SU-DHL-6 (cell line): ENCODE results near the gene CAD.

ENCODE experiments used
- H2AFZ ChIP-seq: fragments of 200-600 bp; sonication (generic); 2 replicates; pipeline ENCODE4 v1.6.1; 2014; ENCODE audit warnings: low read depth, mild to moderate bottlenecking, moderate library complexity, mixed read lengths, antibody characterized with exemption, low read length; ENCODE audit not compliant: severe bottlenecking
- H3F3A ChIP-seq: fragments of 200-600 bp; shearing (Covaris generic); 2 replicates; pipeline ENCODE4 v1.6.0; 2016; ENCODE audit warnings: antibody characterized with exemption, mild to moderate bottlenecking; ENCODE audit not compliant: insufficient read depth
- H3K27ac ChIP-seq: fragments of 200-600 bp; sonication (generic); 2 replicates; pipeline ENCODE4 v1.5.1; 2016; ENCODE audit warnings: low read depth, mild to moderate bottlenecking, low read length, moderate library complexity, mixed read lengths
- H3K27me3 ChIP-seq: fragments of 200-600 bp; sonication (generic), shearing (Covaris generic); 2 replicates; pipeline ENCODE4 v1.6.0; 2014; ENCODE audit warnings: mild to moderate bottlenecking, low read length
- H3K36me3 ChIP-seq: fragments of 200-600 bp; sonication (generic); 2 replicates; pipeline ENCODE4 v1.6.1; 2014; ENCODE audit warnings: mild to moderate bottlenecking, low read length, mixed read lengths
- H3K4me2 ChIP-seq: fragments of 300-600, 200-600 bp; shearing (Covaris generic), sonication (generic); 2 replicates; pipeline ENCODE4 v1.6.0; 2014; ENCODE audit warnings: low read length, low read depth, mild to moderate bottlenecking; ENCODE audit not compliant: poor library complexity, severe bottlenecking
- H3K4me3 ChIP-seq: fragments of 200-600 bp; sonication (generic); 2 replicates; pipeline ENCODE4 v1.5.1; 2014; ENCODE audit warnings: antibody characterized with exemption, low read length, mild to moderate bottlenecking, mixed read lengths; ENCODE audit not compliant: insufficient read depth, poor library complexity, severe bottlenecking
- H3K79me2 ChIP-seq: fragments of 200-600 bp; sonication (generic); 2 replicates; pipeline ENCODE4 v1.6.1; 2014; ENCODE audit warnings: mild to moderate bottlenecking, low read length, moderate library complexity; ENCODE audit not compliant: insufficient read depth
- H3K9ac ChIP-seq: fragments of 200-600 bp; sonication (generic); 2 replicates; pipeline ENCODE4 v1.7.0; 2014; ENCODE audit warnings: mild to moderate bottlenecking, low read length
- H3K9me2 ChIP-seq: fragments of 200-600 bp; sonication (generic); replicated peaks from 2 replicates; pipeline ENCODE4 v1.6.1; 2014; ENCODE audit warnings: low read length; ENCODE audit not compliant: insufficient read depth
- H3K9me3 ChIP-seq: fragments of 200-600 bp; sonication (generic); 2 replicates; pipeline ENCODE4 v1.6.1; 2014; ENCODE audit warnings: low read length, mixed read lengths; ENCODE audit not compliant: insufficient read depth
- H4K20me1 ChIP-seq: fragments of 200-600 bp; sonication (generic); 2 replicates; pipeline ENCODE4 v1.6.1; 2014; ENCODE audit warnings: low read depth, mild to moderate bottlenecking, antibody characterized with exemption, low read length, moderate library complexity, mixed read lengths
- EZH2phosphoT487 ChIP-seq: fragments of 200-600 bp; sonication (generic), shearing (Covaris generic); conservative IDR thresholded peaks from 2 replicates; pipeline ENCODE4 v1.6.1; 2018; ENCODE audit warnings: mild to moderate bottlenecking, antibody characterized with exemption, low read length, moderate library complexity, mixed read lengths
- TF ChIP-seq, protein P1 (sequence below): fragments of 200-600 bp; sonication (generic); IDR thresholded peaks from one replicate; pipeline ENCODE4 v1.5.1; 2017; ENCODE audit warnings: antibody characterized with exemption, mild to moderate bottlenecking, low read length, moderate library complexity; ENCODE audit not compliant: insufficient read depth, poor library complexity, severe bottlenecking

CAD gene

DNA sequence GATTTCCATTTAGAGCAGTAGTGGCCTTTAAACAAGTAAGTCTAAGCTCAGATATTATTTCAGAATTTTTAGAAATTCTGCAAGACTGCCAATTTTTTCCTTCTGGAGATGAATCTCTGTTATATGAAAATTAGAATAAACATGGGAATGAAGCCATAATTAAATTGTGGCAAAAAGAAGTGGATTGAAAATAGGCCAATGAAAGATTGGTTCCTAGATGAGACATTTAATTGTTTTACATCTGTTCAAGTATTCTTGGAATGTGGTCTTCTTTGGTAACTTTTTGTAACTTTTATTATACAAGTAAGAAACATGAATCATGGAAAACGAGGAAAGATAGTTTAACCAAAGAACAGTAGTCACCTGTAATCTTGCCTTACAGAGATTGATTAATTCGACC is 10.3 kb downstream of the CAD start:
- no peak overlapping the region for H3K4me2 ChIP-seq
- TF ChIP-seq, protein P1, sequence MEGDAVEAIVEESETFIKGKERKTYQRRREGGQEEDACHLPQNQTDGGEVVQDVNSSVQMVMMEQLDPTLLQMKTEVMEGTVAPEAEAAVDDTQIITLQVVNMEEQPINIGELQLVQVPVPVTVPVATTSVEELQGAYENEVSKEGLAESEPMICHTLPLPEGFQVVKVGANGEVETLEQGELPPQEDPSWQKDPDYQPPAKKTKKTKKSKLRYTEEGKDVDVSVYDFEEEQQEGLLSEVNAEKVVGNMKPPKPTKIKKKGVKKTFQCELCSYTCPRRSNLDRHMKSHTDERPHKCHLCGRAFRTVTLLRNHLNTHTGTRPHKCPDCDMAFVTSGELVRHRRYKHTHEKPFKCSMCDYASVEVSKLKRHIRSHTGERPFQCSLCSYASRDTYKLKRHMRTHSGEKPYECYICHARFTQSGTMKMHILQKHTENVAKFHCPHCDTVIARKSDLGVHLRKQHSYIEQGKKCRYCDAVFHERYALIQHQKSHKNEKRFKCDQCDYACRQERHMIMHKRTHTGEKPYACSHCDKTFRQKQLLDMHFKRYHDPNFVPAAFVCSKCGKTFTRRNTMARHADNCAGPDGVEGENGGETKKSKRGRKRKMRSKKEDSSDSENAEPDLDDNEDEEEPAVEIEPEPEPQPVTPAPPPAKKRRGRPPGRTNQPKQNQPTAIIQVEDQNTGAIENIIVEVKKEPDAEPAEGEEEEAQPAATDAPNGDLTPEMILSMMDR: no peak
- TF ChIP-seq EZH2phosphoT487: no peak
- 0 out of 2 replicates have a peak, but pooled peaks cover 3% of the 10 kb centered on the region for H3K79me2 ChIP-seq
- no peaks in the 10 kb centered on the region for H3K9me3 ChIP-seq
- no peak overlapping the region for H3K4me3 ChIP-seq
- no peaks in the 10 kb centered on the region for H3K9me2 ChIP-seq
- H3K9ac ChIP-seq: no peak overlapping the region
- H2AFZ ChIP-seq: no peak overlapping the region
- H3F3A ChIP-seq: peaks cover 4% of the 10 kb centered on the region; the same call in 1 of the 2 replicates
- H3K36me3 ChIP-seq: peaks cover 22% of the 10 kb centered on the region
- H3K27me3 ChIP-seq: no peaks in the 10 kb centered on the region
- 0 out of 2 replicates have a peak, but pooled peaks cover 3% of the 10 kb centered on the region for H4K20me1 ChIP-seq
- H3K27ac ChIP-seq: no peak overlapping the region

DNA sequence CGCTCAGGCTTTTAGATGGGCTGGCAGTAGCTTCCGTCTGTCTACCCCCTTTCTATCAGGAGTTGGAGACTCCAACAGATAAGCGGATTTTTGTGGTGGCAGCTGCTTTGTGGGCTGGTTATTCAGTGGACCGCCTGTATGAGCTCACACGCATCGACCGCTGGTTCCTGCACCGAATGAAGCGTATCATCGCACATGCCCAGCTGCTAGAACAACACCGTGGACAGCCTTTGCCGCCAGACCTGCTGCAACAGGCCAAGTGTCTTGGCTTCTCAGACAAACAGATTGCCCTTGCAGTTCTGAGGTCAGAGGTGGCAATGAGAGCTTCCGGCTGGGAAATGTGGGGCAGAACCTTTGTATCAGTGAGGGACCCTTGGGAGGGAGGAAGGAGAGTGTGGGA is 14.8 kb downstream of the CAD start:
- H3K4me2 ChIP-seq: no peak overlapping the region

DNA sequence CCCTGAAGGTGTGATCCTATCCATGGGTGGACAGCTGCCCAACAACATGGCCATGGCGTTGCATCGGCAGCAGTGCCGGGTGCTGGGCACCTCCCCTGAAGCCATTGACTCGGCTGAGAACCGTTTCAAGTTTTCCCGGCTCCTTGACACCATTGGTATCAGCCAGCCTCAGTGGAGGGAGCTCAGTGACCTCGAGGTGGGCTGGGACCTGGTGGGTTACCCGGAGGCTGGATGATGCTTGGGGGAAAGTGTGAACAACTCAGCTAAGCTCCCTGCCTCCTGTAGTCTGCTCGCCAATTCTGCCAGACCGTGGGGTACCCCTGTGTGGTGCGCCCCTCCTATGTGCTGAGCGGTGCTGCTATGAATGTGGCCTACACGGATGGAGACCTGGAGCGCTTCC is 16.2 kb downstream of the CAD start:
- Histone ChIP-seq H3K36me3 (peaks cover 10% of the 10 kb centered on the region), H3F3A (no peaks in the 10 kb centered on the region)

More for the DNA sequence above, 14.8 kb downstream of the CAD start:
- H3K9me3 ChIP-seq: no peaks in the 10 kb centered on the region
- H3K36me3 ChIP-seq: peaks cover 24% of the 10 kb centered on the region
- no peak overlapping the region for H3K27ac ChIP-seq
- no peaks in the 10 kb centered on the region for H3K9me2 ChIP-seq
- H3K27me3 ChIP-seq: no peaks in the 10 kb centered on the region
- H3K4me3 ChIP-seq: no peak overlapping the region
- no peak overlapping the region for H2AFZ ChIP-seq
- H3K9ac ChIP-seq: no peak overlapping the region
- TF ChIP-seq, protein P1: no peak
- TF ChIP-seq EZH2phosphoT487: no peak
- H3F3A ChIP-seq: peaks cover 4% of the 10 kb centered on the region; the same call in 1 of the 2 replicates
- 0 out of 2 replicates have a peak, but pooled peaks cover 3% of the 10 kb centered on the region for H3K79me2 ChIP-seq
- 0 out of 2 replicates have a peak, but pooled peaks cover 3% of the 10 kb centered on the region for H4K20me1 ChIP-seq

More for the DNA sequence above, 16.2 kb downstream of the CAD start:
- Histone ChIP-seq H3K4me2 (no peak overlapping the region), H3K27me3 (no peaks in the 10 kb centered on the region), H3K9me3 (no peaks in the 10 kb centered on the region), H3K4me3 (no peak overlapping the region), H4K20me1 (no peaks in the 10 kb centered on the region), H3K27ac (no peak overlapping the region), H2AFZ (no peak overlapping the region), H3K9ac (no peak overlapping the region), H3K79me2 (0 out of 2 replicates have a peak, but pooled peaks cover under 1% of the 10 kb centered on the region), H3K9me2 (no peaks in the 10 kb centered on the region)
- no peak for TF ChIP-seq EZH2phosphoT487
- TF ChIP-seq, protein P1: no peak
